AG08396 (cell line): ENCODE data around the gene CD79A.

ENCODE experiments used
- DNase-seq: peaks from one replicate; pipeline ENCODE4 v3.0.0; 2012; ENCODE audit warnings: low spot score, mixed read lengths

The CD79A gene

DNA sequence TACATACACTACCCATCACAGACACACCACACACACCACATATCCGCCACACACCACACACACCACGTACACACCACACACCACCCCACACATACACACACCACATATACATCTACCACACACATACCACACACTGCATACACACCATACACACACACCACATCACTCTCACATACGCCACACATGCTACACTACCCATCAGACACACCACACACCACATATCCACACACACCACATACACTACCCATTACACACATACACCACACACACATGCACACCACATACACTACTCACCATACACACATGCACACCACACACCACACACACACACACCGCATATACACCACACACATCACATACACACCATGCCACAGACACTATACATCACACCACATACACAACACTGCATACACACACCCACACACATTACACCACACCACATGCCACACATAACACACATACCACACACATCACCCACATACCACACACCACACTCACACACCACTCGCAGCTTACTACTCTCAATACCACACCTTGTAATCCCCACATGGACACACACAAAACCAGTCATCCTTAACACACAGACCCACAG, 41.7 kb downstream of the CD79A start:
- DNase-seq = no peak

DNA sequence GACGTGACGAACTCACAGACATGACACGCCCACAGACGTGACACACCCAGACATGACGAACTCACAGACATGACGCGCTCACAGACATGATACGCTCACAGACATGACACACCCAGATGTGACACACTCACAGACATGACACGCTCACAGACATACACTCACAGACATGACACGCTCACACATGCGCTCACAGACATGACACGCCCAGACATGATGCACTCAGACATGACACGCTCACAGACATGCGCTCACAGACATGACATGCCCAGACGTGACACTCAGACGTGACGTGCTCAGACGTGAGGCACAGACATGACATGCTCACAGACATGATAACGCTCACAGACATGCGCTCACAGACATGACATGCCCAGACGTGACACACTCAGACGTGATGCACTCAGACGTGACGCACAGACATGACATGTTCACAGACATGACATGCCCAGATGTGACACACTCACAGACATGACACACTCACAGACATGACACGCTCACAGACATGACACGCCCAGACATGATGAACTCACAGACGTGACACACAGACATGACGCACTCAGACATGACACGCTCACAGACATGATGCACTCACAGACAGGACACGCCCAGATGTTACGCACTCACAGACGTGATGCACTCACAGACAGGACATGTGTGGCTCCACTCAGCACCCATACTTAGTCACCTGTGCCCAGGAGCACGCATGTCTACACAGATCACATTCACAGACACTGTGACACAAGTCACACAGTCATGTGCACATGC, 43.1 kb downstream of the CD79A start:
- no peak for DNase-seq

- DNase-seq = no peak
Observed at GRCh38 chr19:41920882-41921576, 44.0 kb downstream of the CD79A start.

DNA sequence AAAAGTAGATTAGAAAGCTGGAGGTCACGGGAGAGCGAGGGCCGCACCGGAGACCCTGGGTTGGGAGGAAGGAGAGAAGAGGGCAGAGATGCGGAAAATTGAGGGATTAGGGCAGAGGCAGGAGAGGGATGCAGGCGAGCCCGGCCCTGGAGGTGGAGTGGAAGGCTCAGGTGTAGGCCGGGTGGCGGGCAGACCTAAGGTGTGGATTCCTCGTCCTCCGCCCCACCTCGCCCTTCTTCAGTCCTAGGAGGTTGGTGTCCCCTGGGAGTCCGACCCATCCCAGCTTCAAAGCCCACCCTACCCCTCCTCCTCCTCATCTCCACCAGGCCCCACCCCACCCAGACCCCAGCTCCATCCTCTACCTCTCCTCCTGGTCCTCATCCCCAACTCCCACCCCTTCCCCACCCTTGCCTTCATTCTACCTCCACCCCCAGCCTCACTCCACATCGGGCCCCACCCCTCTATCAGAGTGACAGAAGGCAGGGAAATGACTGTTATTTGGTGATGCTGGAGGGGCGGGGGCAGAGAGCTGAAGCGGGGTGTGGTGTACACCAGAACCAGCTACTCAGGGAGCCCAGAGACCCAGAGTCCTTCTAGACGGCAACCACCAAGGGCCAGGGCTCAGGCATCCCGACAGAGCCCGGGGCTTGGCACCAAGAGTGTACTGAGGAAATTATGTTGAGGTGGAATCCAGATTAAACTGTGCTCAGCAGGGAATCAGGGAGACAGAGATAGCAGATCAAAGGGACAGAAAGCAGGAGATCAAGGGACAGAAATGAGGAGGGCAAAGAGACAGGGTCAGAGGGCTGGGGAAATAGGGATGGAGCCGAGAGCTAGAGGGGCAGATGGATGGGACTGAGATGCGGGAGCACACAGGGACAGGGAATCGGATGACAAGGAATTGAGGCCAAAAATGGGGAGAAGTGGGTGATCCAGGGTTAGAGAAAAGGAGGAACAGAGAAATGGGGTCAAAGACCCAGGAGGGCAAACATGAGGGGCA, 44.8 kb downstream of the CD79A start:
- no peak for DNase-seq

- DNase-seq = no peak
Observed at GRCh38 chr19:41922585-41922984, 45.5 kb downstream of the CD79A start.

- no peak for DNase-seq
Observed at GRCh38 chr19:41923045-41923788, 46.1 kb downstream of the CD79A start.

DNA sequence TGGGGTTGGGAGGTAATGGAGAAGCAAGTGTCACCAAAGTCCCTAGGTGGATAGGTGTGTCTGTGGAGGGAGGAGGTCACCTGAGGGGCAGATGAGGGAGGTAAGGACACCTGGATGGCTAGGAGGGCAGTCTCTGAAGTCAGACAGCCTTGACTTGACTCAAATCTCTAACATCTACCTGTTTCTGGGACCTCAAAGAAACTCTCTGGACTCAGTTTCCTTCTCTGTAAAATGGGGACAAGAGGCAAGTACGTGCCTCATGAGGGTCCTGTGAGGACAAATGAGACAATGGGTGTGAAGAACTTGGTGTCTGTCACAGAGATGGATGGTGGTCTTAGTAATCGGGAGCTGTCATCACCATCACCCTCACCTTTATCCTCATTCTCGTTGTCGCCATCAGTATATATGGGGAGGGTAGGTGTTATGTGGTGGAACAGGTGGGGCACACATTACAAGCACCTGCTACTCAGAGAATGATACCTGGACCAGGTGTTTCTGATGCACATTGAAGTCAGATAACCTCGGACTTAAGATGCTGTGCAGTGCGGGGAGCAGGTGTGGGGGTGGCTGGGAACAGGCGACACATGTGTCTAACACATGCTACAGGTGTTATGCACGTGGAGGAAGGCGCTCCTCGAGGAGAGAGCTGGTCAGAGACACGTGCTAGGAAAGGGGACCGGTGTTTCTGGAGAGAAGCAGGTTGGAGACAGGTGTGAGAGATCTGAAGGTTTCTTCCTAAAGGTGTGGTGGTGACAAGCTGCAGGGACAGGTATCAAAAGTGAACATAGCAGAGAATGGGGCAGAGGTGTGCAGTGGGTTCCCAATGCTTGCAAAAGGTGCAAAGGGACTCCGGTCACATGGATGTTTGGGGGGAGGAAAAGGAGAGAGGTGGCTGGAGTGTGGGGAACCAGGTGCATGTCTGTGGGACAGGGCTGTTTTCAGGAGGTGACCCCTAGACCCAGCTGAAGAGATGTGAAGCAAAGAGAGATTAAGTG, 47.4 kb downstream of the CD79A start:
- no peak for DNase-seq

- DNase-seq = no peak
Observed at GRCh38 chr19:41925208-41926003, 48.3 kb downstream of the CD79A start.

DNA sequence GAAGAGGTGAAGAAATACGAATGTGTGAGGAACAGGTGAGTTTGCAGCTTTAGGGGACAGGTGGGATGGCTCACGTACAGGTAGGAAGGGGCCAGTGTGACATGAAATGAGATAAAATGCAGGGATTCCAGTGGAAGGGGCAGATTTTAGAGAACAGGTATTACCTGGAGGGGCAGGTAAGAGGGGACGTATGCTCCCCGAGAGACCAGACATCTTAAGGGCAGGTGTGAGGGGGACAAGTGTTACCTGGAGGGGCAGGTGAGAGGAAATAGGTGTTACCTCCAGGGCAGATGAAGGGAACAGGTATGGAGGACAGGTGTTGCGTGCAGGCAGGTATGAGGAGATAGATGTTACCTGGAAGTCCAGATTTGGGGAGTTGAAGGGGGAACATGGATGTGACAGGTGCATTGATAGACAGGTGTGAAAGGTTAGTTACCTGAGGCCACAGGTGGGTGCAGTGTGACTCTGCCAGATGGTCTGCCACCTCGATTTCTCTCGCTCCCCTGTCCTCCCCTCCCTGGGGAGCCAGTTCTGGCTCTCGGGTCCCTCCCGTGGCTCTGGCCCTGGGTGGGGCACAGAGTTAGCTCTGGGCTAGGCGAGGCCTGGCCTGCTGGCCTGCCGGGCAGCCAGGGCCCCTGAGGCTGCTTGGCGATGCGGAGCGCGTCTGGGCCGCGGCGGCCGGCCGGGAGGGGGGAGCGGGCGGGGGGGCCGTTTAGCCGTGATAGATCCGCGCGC, 49.1 kb downstream of the CD79A start:
- no peak for DNase-seq

- DNase-seq = no peak
Observed at GRCh38 chr19:41926763-41927496, 49.9 kb downstream of the CD79A start.

DNA sequence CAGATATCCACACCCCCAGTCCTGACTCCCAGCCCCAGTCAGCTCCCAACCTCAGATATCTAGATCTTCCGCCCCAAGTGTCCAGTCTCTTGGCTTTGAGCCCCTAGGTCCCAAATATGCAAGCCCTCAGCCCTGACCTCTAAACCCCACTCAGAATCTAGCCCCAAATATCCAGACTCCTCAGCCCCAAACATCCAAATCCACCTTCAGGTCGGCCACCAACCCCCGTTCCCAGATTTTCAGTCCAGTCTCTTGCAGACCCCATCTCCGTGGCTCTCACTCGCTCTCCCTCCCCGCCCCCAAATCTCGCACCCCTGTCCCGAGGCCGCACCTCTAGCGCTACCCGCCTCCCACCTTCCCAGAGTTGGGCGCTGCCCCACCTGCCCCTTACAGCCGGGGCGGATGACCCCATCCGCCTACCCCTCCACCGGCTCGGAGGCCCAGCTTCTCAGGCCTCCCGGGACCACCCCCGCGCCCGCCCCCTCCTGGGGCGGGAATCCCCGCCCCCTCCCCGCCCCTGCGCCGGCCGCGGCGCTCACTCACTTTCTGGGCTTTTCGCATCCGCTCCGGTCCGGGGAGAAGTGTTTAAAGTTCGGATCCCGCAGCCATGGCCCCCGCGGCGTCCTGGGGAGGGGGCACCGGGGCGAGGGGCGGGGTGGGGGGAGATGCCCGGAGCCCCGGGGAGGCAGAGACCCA, 50.6 kb downstream of the CD79A start:
- DNase-seq = no peak

- DNase-seq = no peak
Observed at GRCh38 chr19:41928221-41928683, 51.2 kb downstream of the CD79A start, which contains the start of gene ERFL. Gene ERFL, minus strand, starts transcription at chr19:41928449. Its CDS starts 15,530 bp downstream, at chr19:41912919.

GRCh38 chr19:41928754-41929535, 51.9 kb downstream of the CD79A start:
- DNase-seq = no peak

DNA sequence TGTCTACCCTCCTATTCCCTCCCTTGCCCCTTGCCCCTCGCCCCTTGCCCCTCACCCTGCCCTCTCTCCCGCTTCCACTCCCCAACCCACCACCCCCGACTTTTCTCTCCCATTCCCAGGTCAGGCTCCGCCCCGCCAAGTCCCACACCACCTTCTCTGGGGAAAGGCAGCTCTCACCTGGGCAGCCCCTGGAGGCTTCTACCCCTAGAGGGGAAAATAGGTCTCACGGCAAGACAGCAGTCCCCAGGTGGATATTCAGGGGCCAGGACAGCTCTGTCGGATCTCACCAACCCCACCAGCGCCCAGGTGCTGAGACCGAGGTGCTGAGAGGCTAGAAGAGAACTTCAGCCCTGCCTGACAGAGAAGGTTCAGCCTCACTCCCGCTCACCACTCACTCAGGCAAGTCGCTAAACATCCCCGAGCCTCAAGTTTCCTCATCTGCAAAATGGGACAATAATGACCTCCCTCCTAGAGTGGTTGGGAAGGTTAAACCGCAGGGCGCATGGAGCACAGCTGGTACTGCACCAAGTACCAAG, 52.5 kb downstream of the CD79A start:
- no peak for DNase-seq

DNA sequence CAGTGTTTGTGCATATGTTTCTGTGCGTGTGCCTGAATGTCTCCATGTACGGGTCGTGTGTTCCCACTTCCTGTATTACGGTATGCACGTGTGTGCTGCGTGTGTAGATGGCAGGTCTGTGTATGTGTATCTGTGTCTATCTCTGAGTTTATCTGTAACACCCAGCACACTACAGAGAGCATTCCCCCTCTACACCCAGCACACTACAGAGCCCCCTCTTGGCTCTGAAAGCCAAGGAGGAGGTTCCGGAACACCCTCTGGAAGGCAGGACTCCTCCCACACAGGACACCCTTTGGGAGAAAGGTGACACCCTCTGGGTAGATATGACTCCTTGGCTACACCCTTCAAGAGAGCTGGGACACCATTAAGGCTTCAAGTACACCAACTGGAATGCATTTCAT, 53.2 kb downstream of the CD79A start:
- no peak for DNase-seq
